ENCODE results near the gene EYS. TPM values are rescaled to one million over a fixed set of nuclear protein-coding genes. Genes with fewer than 3 reads are reported as not detected.

The EYS gene
- total and polyA plus RNA-seq, 2 donors from 2014 or later, result not detected

DNA sequence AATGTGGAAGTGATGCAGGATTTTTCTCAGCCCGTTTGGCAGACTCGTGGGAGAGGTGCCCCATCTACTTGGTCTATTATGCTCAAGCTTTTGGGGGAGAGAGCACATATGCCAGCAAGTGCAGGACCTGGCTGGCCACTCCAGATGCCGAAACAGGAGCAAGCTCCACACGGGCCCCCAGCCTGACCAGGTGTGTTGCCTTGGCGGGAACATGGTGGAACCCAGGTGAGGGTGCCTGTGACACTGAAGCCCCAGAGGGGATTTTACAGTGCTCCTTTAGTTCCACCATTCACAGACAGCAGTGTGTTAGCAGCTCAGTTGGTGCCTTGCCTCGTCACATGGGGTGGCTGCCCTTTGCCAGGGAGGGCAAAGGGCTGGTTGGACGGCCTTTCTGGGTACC is 798.9 kb downstream of the EYS start:
- Histone ChIP-seq H3K4me1 (ENCODE audit: control insufficient read depth in 2 of 3, insufficient read depth in 2 of 3, low read depth in 1 of 3, low read length in 3 of 3) (no peaks in the 10 kb centered on the region), H3K9me3 (ENCODE audit: control insufficient read depth in 2 of 3, insufficient read depth in 1 of 3, low read length in 3 of 3) (no peaks in the 10 kb centered on the region), H3K27ac (ENCODE audit: low read depth in 2 of 2, low read length in 2 of 2) (no peak overlapping the region), H3K27me3 (ENCODE audit: control insufficient read depth, insufficient read depth, low read length) (no peaks in the 10 kb centered on the region), H3K4me3 (ENCODE audit: low read length in 3 of 3) (no peak overlapping the region), H3K36me3 (ENCODE audit: control insufficient read depth in 2 of 3, insufficient read depth in 3 of 3, low read length in 3 of 3) (no peaks in the 10 kb centered on the region), H3K9ac (ENCODE audit: low read length in 3 of 3) (no peak overlapping the region)
- TF ChIP-seq, protein P1, sequence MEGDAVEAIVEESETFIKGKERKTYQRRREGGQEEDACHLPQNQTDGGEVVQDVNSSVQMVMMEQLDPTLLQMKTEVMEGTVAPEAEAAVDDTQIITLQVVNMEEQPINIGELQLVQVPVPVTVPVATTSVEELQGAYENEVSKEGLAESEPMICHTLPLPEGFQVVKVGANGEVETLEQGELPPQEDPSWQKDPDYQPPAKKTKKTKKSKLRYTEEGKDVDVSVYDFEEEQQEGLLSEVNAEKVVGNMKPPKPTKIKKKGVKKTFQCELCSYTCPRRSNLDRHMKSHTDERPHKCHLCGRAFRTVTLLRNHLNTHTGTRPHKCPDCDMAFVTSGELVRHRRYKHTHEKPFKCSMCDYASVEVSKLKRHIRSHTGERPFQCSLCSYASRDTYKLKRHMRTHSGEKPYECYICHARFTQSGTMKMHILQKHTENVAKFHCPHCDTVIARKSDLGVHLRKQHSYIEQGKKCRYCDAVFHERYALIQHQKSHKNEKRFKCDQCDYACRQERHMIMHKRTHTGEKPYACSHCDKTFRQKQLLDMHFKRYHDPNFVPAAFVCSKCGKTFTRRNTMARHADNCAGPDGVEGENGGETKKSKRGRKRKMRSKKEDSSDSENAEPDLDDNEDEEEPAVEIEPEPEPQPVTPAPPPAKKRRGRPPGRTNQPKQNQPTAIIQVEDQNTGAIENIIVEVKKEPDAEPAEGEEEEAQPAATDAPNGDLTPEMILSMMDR (IDR thresholded peaks at IDR 0.05; ENCODE audit: borderline replicate concordance, extremely low read depth, insufficient read depth), result no peak
- intact Hi-C loops (cut with DNase I), result no loop called here
- DNase-seq, result peak in 1 of 5 donors; percentile 26
- no peak for FAIRE-seq

DNA sequence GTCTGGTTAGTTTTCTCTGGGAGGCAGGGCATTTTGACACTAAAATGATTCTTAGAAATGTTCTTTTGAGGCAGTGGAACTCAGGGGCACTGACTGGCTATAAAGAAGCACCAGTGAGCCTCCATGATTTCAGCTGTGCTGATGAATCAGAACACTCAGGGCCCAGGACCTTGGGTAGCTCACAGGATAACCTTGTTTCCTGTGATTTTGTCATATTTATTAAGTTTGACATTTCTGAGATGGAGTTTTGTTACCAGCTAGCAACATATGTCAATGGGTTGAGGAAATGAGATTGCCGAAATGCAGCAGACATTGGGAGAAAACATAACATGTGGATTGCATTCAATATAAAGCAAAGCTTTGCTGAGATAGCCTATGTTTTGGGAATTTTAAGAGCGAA is 802.4 kb downstream of the EYS start:
- H3K9me3 ChIP-seq (ENCODE audit: control insufficient read depth in 2 of 3, insufficient read depth in 1 of 3, low read length in 3 of 3), result no peaks in the 10 kb centered on the region
- no peak overlapping the region for H3K27ac ChIP-seq (ENCODE audit: low read depth in 2 of 2, low read length in 2 of 2)
- no peak overlapping the region for H3K9ac ChIP-seq (ENCODE audit: low read length in 3 of 3)
- TF ChIP-seq, protein P1 (IDR thresholded peaks at IDR 0.05; ENCODE audit: borderline replicate concordance, extremely low read depth, insufficient read depth), result no peak
- H3K4me1 ChIP-seq (ENCODE audit: control insufficient read depth in 2 of 3, insufficient read depth in 2 of 3, low read depth in 1 of 3, low read length in 3 of 3), result no peaks in the 10 kb centered on the region
- DNase-seq (no peak), FAIRE-seq (no peak)
- H3K4me3 ChIP-seq (ENCODE audit: low read length in 3 of 3), result no peak overlapping the region
- H3K36me3 ChIP-seq (ENCODE audit: control insufficient read depth in 2 of 3, insufficient read depth in 3 of 3, low read length in 3 of 3), result no peaks in the 10 kb centered on the region
- intact Hi-C loops (cut with DNase I), result no loop called here
- no peaks in the 10 kb centered on the region for H3K27me3 ChIP-seq (ENCODE audit: control insufficient read depth, insufficient read depth, low read length)

DNA sequence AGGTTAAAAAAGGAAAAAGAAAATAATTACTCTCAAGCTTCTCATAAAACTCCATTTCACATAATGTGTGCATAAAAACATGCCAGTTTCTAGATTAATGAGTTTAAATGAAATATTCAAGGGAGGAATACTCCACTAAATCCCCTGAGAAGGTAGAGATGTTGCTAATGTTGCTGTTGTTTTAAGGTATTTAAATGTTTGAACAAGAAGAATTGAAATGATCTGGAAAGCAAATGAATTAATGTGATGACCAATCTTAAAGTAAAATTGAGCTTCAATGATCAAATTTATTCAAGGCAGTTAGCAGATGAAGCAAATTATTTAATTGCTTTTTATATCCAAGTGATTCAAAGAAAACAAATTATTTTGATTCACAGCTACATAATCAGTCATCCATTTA is 804.4 kb downstream of the EYS start:
- no peaks in the 10 kb centered on the region for H3K27me3 ChIP-seq (ENCODE audit: control insufficient read depth, insufficient read depth, low read length)
- TF ChIP-seq, protein P1 (IDR thresholded peaks at IDR 0.05; ENCODE audit: borderline replicate concordance, extremely low read depth, insufficient read depth), result no peak
- DNase-seq (no peak), FAIRE-seq (no peak)
- H3K4me3 ChIP-seq (ENCODE audit: low read length in 3 of 3), result no peak overlapping the region
- no peaks in the 10 kb centered on the region for H3K9me3 ChIP-seq (ENCODE audit: control insufficient read depth in 2 of 3, insufficient read depth in 1 of 3, low read length in 3 of 3)
- H3K36me3 ChIP-seq (ENCODE audit: control insufficient read depth in 2 of 3, insufficient read depth in 3 of 3, low read length in 3 of 3), result no peaks in the 10 kb centered on the region
- H3K9ac ChIP-seq (ENCODE audit: low read length in 3 of 3), result no peak overlapping the region
- no peaks in the 10 kb centered on the region for H3K4me1 ChIP-seq (ENCODE audit: control insufficient read depth in 2 of 3, insufficient read depth in 2 of 3, low read depth in 1 of 3, low read length in 3 of 3)
- intact Hi-C loops (cut with DNase I), result no loop called here
- no peak overlapping the region for H3K27ac ChIP-seq (ENCODE audit: low read depth in 2 of 2, low read length in 2 of 2)

DNA sequence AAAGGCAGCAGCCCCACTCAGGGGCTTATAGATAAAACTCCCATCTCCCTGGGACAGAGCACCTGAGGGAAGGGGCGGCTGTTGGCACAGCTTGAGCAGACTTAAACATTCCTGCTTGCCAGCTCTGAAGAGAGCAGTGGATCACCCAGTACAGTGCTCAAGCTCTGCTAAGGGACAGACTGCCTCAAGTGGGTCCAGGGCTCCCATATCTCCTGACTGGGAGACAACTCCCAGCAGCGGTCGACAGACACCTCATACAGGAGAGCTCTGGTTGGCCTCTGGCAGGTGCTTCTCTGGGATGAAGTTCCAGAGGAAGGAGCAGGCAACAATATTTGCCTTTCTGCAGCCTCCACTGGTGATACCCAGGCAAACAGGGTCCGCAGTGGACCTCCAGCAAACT is 810.1 kb downstream of the EYS start:
- H3K27me3 ChIP-seq (ENCODE audit: control insufficient read depth, insufficient read depth, low read length), result no peaks in the 10 kb centered on the region
- H3K36me3 ChIP-seq (ENCODE audit: control insufficient read depth in 2 of 3, insufficient read depth in 3 of 3, low read length in 3 of 3), result no peaks in the 10 kb centered on the region
- no peak overlapping the region for H3K27ac ChIP-seq (ENCODE audit: low read depth in 2 of 2, low read length in 2 of 2)
- H3K4me1 ChIP-seq (ENCODE audit: control insufficient read depth in 2 of 3, insufficient read depth in 2 of 3, low read depth in 1 of 3, low read length in 3 of 3), result no peaks in the 10 kb centered on the region
- DNase-seq (no peak), FAIRE-seq (no peak)
- H3K9me3 ChIP-seq (ENCODE audit: control insufficient read depth in 2 of 3, insufficient read depth in 1 of 3, low read length in 3 of 3), result no peaks in the 10 kb centered on the region
- H3K4me3 ChIP-seq (ENCODE audit: low read length in 3 of 3), result no peak overlapping the region
- no peak overlapping the region for H3K9ac ChIP-seq (ENCODE audit: low read length in 3 of 3)
- intact Hi-C loops (cut with DNase I), result no loop called here
- TF ChIP-seq, protein P1 (IDR thresholded peaks at IDR 0.05; ENCODE audit: borderline replicate concordance, extremely low read depth, insufficient read depth), result no peak

All from kidney (tissue), 14 donors.